Erythroblast (primary cell): Measurements from ENCODE around the gene TENM3.

ENCODE experiments used
- GATA1 ChIP-seq: IDR thresholded peaks from 2 replicates; pipeline ENCODE4 v1.6.1; 2011; ENCODE audit warnings: low read depth, mild to moderate bottlenecking, control low read depth, low read length, moderate library complexity
- POLR2A ChIP-seq: IDR thresholded peaks from 2 replicates; pipeline ENCODE4 v1.6.1; 2011; ENCODE audit warnings: mild to moderate bottlenecking, low read length

DNA sequence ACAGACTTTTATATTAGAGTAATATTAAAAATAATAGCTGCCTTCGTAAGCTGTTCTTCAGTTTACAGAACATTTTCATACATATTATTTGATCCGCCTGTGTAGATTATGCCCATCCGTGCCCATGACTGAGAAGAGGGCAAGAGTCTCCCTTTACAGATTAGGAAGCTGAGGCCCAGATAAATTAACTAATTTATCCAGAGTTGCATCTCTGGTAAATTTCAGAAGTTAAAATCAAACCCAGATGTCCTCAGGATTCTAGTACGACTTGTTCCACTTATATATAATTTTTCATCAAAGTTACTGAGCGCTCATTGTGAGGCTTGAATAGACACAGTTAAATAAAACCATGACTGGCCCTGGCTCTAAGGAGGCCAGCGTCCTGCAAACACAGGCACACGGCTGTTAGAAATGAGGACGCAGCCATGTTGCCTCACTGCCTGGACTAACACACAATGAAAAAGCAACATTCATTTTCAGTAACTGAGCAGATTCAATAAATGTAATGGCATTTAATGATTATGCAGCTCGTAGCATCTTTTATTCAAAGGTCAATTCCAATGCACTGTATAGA is 148.0 kb downstream of the TENM3 start:
- TF ChIP-seq POLR2A (no peak), GATA1 (no peak)
